Dermis blood vessel endothelial cell (primary cell): ENCODE results near the gene RBM41. TPM values are rescaled to one million over a fixed set of nuclear protein-coding genes. Genes with fewer than 3 reads are reported as not detected.

Experiments used
- DNase-seq: peaks from one replicate; pipeline ENCODE4 v3.0.0; 2010
- total RNA-seq: library from RNA; depleted of rRNA; stranded (reverse); fragments of >200 nt; gene quantifications from 2 replicates; pipeline ENCODE4 v1.2.3, GENCODE V29; 2014

The RBM41 gene
- total RNA-seq, 1 donor from 2014 or later: 16.0 TPM

GRCh38 chrX:107025545-107025944 is 93.1 kb downstream of the RBM41 start:
- DNase-seq: peak; percentile 51

GRCh38 chrX:107014936-107015335 is 103.7 kb downstream of the RBM41 start:
- no peak for DNase-seq

Other genes with a start within 250 kb of the RBM41 start
- gene RIPPLY1, start 215.5 kb downstream of the RBM41 start, total RNA-seq: not detected in 2 replicates
- 0.09 and 0.17 TPM in 2 replicates for gene CLDN2, start 198.4 kb downstream of the RBM41 start, total RNA-seq
- gene MORC4, start 118.6 kb downstream of the RBM41 start, total RNA-seq: 11.1 and 14.7 TPM in 2 replicates
- gene NUP62CL, start 87.6 kb upstream of the RBM41 start, total RNA-seq: 0.23 TPM in 1 of 2 replicates, not detected in the other
- not detected in 2 replicates for gene DNAAF6, start 87.8 kb upstream of the RBM41 start, total RNA-seq